Loucy (cell line): ENCODE data around the gene ZNF837.
A peak's percentile ranks its signal among the peaks of the same experiment; 100 is the strongest.

Experiments
- H2AFZ ChIP-seq: fragments of 200-600 bp; sonication (generic); 2 replicates; pipeline ENCODE4 v1.6.0; 2016; ENCODE audit warnings: antibody characterized with exemption, mild to moderate bottlenecking, low read length, moderate library complexity
- H3F3A ChIP-seq: fragments of 200-600 bp; 2 replicates; pipeline ENCODE4 v1.6.0; 2016; ENCODE audit warnings: antibody characterized with exemption, low read depth, mild to moderate bottlenecking
- H3K27me3 ChIP-seq: fragments of 200-600 bp; sonication (generic); 2 replicates; pipeline ENCODE4 v1.6.1; 2014; ENCODE audit warnings: low read length, mild to moderate bottlenecking; ENCODE audit not compliant: insufficient read depth, poor library complexity, severe bottlenecking
- H3K36me3 ChIP-seq: fragments of 200-600 bp; sonication (generic); 2 replicates; pipeline ENCODE4 v1.6.1; 2016; ENCODE audit warnings: low read length; ENCODE audit not compliant: insufficient read depth
- H3K4me1 ChIP-seq: fragments of 200-600 bp; sonication (generic); 2 replicates; pipeline ENCODE4 v1.5.1; 2014; ENCODE audit warnings: low read length, mild to moderate bottlenecking; ENCODE audit not compliant: insufficient read depth, poor library complexity, severe bottlenecking
- H3K4me2 ChIP-seq: fragments of 200-600 bp; sonication (generic); 2 replicates; pipeline ENCODE4 v1.6.0; 2014; ENCODE audit warnings: antibody characterized with exemption, low read length, low read depth, mild to moderate bottlenecking; ENCODE audit not compliant: poor library complexity, severe bottlenecking
- H3K4me3 ChIP-seq: fragments of 200-600 bp; sonication (generic); 2 replicates; pipeline ENCODE4 v1.5.1; 2014; ENCODE audit warnings: low read length, mild to moderate bottlenecking, mixed read lengths; ENCODE audit not compliant: poor library complexity, severe bottlenecking
- H3K79me2 ChIP-seq: fragments of 200-600 bp; sonication (generic); 2 replicates; pipeline ENCODE4 v1.6.1; 2014; ENCODE audit warnings: low read length; ENCODE audit not compliant: insufficient read depth
- H3K9ac ChIP-seq: fragments of 200-600 bp; sonication (generic); 2 replicates; pipeline ENCODE4 v1.6.0; 2014; ENCODE audit warnings: mild to moderate bottlenecking, low read depth, low read length, moderate library complexity; ENCODE audit not compliant: poor library complexity, severe bottlenecking
- H3K9me2 ChIP-seq: fragments of 200-600 bp; sonication (generic); replicated peaks from 2 replicates; pipeline ENCODE4 v1.6.1; 2016; ENCODE audit warnings: low read depth, low read length, mixed read lengths
- H3K9me3 ChIP-seq: fragments of 200-600 bp; sonication (generic); 2 replicates; pipeline ENCODE4 v1.6.1; 2014; ENCODE audit warnings: mild to moderate bottlenecking, antibody characterized with exemption, low read length, low read depth; ENCODE audit not compliant: insufficient read depth
- H4K20me1 ChIP-seq: fragments of 200-600 bp; sonication (generic); 2 replicates; pipeline ENCODE4 v1.6.0; 2014; ENCODE audit warnings: antibody characterized with exemption, low read length, mild to moderate bottlenecking; ENCODE audit not compliant: insufficient read depth, poor library complexity, severe bottlenecking
- EZH2phosphoT487 ChIP-seq: fragments of 200-600 bp; IDR thresholded peaks from 2 replicates; pipeline ENCODE4 v1.6.1; 2018; ENCODE audit warnings: antibody characterized with exemption, mild to moderate bottlenecking, moderate library complexity, borderline replicate concordance
- TF ChIP-seq, protein P1 (sequence below): fragments of 200-600 bp; sonication (generic); conservative IDR thresholded peaks from 2 replicates; pipeline ENCODE4 v1.5.1; 2014; ENCODE audit warnings: mild to moderate bottlenecking, antibody characterized with exemption, low read length

ZNF837 gene

DNA sequence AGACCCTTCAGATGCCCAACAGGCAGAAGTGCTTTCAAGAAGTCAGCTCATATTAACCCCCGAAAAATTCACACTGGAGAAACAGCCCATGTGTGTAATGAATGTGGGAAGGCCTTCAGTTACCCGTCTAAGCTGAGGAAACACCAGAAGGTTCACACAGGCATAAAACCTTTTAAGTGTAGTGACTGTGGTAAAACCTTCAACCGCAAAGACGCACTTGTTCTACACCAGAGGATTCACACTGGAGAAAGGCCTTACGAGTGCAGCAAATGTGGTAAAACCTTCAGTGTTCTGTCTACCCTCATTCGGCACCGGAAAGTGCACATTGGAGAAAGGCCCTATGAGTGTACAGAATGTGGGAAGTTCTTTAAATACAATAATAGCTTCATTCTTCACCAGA is 36.2 kb upstream of the ZNF837 start:
- Histone ChIP-seq H3K4me2 (no peak overlapping the region), H3K79me2 (no peaks in the 10 kb centered on the region), H3K9ac (no peak overlapping the region), H3F3A (no peaks in the 10 kb centered on the region), H3K9me3 (no peaks in the 10 kb centered on the region), H3K36me3 (peaks cover 10% of the 10 kb centered on the region; the same call in 1 of the 2 replicates), H3K4me3 (no peak overlapping the region), H4K20me1 (no peaks in the 10 kb centered on the region), H3K4me1 (no peaks in the 10 kb centered on the region), H3K9me2 (no peaks in the 10 kb centered on the region), H3K27me3 (no peaks in the 10 kb centered on the region), H2AFZ (no peak overlapping the region)
- no peak for TF ChIP-seq EZH2phosphoT487
- TF ChIP-seq, protein P1, sequence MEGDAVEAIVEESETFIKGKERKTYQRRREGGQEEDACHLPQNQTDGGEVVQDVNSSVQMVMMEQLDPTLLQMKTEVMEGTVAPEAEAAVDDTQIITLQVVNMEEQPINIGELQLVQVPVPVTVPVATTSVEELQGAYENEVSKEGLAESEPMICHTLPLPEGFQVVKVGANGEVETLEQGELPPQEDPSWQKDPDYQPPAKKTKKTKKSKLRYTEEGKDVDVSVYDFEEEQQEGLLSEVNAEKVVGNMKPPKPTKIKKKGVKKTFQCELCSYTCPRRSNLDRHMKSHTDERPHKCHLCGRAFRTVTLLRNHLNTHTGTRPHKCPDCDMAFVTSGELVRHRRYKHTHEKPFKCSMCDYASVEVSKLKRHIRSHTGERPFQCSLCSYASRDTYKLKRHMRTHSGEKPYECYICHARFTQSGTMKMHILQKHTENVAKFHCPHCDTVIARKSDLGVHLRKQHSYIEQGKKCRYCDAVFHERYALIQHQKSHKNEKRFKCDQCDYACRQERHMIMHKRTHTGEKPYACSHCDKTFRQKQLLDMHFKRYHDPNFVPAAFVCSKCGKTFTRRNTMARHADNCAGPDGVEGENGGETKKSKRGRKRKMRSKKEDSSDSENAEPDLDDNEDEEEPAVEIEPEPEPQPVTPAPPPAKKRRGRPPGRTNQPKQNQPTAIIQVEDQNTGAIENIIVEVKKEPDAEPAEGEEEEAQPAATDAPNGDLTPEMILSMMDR: no peak

DNA sequence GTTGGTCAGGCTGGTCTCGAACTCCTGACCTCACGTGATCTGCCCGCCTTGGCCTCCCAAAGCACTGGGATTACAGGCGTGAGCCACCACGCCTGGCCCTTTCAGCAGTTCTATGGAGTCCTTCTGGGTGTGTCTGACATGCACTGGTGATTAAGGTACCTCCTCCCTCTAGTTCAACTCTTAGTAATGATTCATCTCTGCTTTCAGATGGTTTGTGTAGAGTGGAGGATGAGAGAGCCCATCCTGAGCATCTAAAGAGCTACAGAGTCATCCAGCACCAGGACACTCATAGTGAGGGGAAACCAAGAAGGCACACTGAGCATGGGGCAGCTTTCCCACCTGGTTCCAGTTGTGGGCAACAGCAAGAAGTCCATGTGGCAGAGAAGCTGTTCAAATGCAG is 35.8 kb upstream of the ZNF837 start:
- H3K9ac ChIP-seq: no peak overlapping the region
- no peaks in the 10 kb centered on the region for H3K9me3 ChIP-seq
- H3K27me3 ChIP-seq: no peaks in the 10 kb centered on the region
- TF ChIP-seq EZH2phosphoT487: no peak
- no peak overlapping the region for H3K4me2 ChIP-seq
- H3K79me2 ChIP-seq: no peaks in the 10 kb centered on the region
- no peak overlapping the region for H2AFZ ChIP-seq
- no peaks in the 10 kb centered on the region for H3K4me1 ChIP-seq
- H3K9me2 ChIP-seq: no peaks in the 10 kb centered on the region
- H3K36me3 ChIP-seq: peaks cover 10% of the 10 kb centered on the region; the same call in 1 of the 2 replicates
- H3F3A ChIP-seq: no peaks in the 10 kb centered on the region
- H3K4me3 ChIP-seq: no peak overlapping the region
- H4K20me1 ChIP-seq: no peaks in the 10 kb centered on the region

DNA sequence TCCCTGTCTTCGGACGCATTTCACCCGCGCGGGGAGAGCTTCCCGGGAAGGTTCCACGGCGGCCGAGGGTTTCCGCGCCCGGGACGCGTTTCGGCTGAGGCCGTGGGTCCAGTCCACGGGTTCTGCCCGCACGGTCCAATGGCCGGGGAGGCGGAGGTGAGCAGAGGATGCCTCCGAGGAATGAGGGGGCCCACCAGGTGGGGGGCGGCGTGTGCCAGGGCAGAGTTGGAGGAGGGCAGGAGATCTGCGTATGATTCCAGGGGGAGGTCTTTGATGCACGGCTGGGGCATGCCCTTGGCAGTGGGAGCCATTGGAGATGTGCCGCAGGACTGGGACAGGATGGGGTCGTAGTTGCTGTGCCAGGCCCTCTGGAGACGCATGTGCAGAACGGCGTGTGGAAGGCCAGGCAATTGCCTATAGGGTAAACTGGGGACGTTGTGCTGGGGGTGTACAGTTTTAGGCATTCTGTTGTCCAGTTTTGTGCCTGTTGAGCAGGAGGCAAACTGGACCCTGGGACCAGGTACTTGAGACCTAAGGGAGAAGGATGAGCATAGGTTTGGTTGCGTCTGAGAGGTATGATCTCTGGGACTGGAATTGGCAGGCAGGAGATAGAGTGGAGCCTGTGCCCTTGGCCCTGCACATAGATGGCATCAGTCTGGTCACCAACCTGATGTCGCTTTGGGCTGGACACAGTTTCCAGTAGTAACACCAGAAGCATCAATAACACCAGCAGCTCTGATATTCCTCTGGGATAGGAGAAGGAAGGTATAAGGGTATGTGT is 28.4 kb upstream of the ZNF837 start:
- Histone ChIP-seq H3K4me2 (peak overlapping the region; percentile 91), H3K9me2 (no peaks in the 10 kb centered on the region), H3K9ac (peak overlapping the region; percentile 89), H4K20me1 (no peaks in the 10 kb centered on the region), H2AFZ (peak overlapping the region; percentile 92), H3K79me2 (peaks cover 18% of the 10 kb centered on the region; the same call in 1 of the 2 replicates), H3K36me3 (no peaks in the 10 kb centered on the region), H3F3A (no peaks in the 10 kb centered on the region), H3K4me1 (peaks cover 22% of the 10 kb centered on the region), H3K4me3 (peak overlapping the region; percentile 86), H3K27me3 (no peaks in the 10 kb centered on the region), H3K9me3 (no peaks in the 10 kb centered on the region)
- TF ChIP-seq, protein P1: no peak
- no peak for TF ChIP-seq EZH2phosphoT487
